Measurements from ENCODE around the gene MORN2.

Gene MORN2

GRCh38 chr2:38889045-38889444 lies 13.3 kb downstream of the MORN2 start:
- Histone ChIP-seq H3F3A (ENCODE audit: insufficient read depth, low read length) (no peaks in the 10 kb centered on the region), H3K9me3 (replicated peaks; ENCODE audit: insufficient read depth, low read length) (no peaks in the 10 kb centered on the region), H2AFZ (ENCODE audit: low read length) (no peak overlapping the region), H3K27ac (ENCODE audit: low read length) (no peak overlapping the region), H3K4me1 (ENCODE audit: low read length) (no peaks in the 10 kb centered on the region), H3K9ac (ENCODE audit: low read length) (no peak overlapping the region), H4K20me1 (ENCODE audit: insufficient read depth, low read length) (no peaks in the 10 kb centered on the region), H3K79me2 (ENCODE audit: low read length) (no peaks in the 10 kb centered on the region), H3K4me2 (ENCODE audit: low read depth, low read length) (no peak overlapping the region), H3K36me3 (replicated peaks; ENCODE audit: insufficient read depth, low read length) (no peaks in the 10 kb centered on the region), H3K27me3 (replicated peaks; ENCODE audit: insufficient read depth, low read length) (no peaks in the 10 kb centered on the region), H3K9me2 (replicated peaks; ENCODE audit: insufficient read depth, low read length) (no peaks in the 10 kb centered on the region), H3K4me3 (ENCODE audit: low read length) (no peak overlapping the region)
- no peak for DNase-seq
- TF ChIP-seq, protein P1, sequence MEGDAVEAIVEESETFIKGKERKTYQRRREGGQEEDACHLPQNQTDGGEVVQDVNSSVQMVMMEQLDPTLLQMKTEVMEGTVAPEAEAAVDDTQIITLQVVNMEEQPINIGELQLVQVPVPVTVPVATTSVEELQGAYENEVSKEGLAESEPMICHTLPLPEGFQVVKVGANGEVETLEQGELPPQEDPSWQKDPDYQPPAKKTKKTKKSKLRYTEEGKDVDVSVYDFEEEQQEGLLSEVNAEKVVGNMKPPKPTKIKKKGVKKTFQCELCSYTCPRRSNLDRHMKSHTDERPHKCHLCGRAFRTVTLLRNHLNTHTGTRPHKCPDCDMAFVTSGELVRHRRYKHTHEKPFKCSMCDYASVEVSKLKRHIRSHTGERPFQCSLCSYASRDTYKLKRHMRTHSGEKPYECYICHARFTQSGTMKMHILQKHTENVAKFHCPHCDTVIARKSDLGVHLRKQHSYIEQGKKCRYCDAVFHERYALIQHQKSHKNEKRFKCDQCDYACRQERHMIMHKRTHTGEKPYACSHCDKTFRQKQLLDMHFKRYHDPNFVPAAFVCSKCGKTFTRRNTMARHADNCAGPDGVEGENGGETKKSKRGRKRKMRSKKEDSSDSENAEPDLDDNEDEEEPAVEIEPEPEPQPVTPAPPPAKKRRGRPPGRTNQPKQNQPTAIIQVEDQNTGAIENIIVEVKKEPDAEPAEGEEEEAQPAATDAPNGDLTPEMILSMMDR (IDR thresholded peaks at IDR 0.05; ENCODE audit: low read length) = no peak
- TF ChIP-seq EZH2 (optimal IDR thresholded peaks at IDR 0.05; ENCODE audit: low read depth, low read length) (no peak), EZH2phosphoT487 (IDR thresholded peaks at IDR 0.05; ENCODE audit: low read length) (no peak)

DNA sequence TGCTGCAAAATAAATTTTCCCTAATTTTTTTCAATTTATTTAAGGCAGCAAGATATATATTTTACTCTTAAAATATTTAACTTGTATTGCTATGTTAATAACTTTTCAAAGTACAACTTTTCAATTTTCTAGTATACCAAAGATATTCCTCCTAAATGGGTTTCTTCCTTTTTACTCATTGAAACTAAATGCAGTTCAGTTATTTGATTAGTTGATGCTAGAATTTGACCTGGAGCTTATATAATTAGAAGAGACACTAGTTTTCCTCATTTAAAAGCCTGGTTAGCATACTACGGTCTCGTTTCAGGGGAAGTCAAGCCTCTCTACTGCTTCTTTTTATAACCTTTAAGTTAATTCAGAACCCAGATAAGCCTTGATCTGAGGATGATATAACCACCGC lies 13.8 kb downstream of the MORN2 start, which contains the start of gene ARHGEF33:
Gene ARHGEF33, plus strand, starts transcription at position 301 of the 400 bp plus-strand sequence. CDS start 29,573 bp downstream, outside the sequence.
- Histone ChIP-seq H3K27me3 (replicated peaks; ENCODE audit: insufficient read depth, low read length) (no peaks in the 10 kb centered on the region), H4K20me1 (ENCODE audit: insufficient read depth, low read length) (no peaks in the 10 kb centered on the region), H3K79me2 (ENCODE audit: low read length) (no peaks in the 10 kb centered on the region), H3F3A (ENCODE audit: insufficient read depth, low read length) (no peaks in the 10 kb centered on the region), H2AFZ (ENCODE audit: low read length) (no peak within 1 kb of the TSS), H3K4me1 (ENCODE audit: low read length) (no peaks in the 10 kb centered on the region), H3K4me3 (ENCODE audit: low read length) (no peak within 1 kb of the TSS), H3K9me2 (replicated peaks; ENCODE audit: insufficient read depth, low read length) (no peaks in the 10 kb centered on the region), H3K9me3 (replicated peaks; ENCODE audit: insufficient read depth, low read length) (no peaks in the 10 kb centered on the region), H3K4me2 (ENCODE audit: low read depth, low read length) (no peak within 1 kb of the TSS), H3K9ac (ENCODE audit: low read length) (no peak within 1 kb of the TSS), H3K27ac (ENCODE audit: low read length) (no peak within 1 kb of the TSS), H3K36me3 (replicated peaks; ENCODE audit: insufficient read depth, low read length) (no peaks in the 10 kb centered on the region)
- TF ChIP-seq EZH2phosphoT487 (IDR thresholded peaks at IDR 0.05; ENCODE audit: low read length) (no peak), EZH2 (optimal IDR thresholded peaks at IDR 0.05; ENCODE audit: low read depth, low read length) (no peak)
- TF ChIP-seq, protein P1 (IDR thresholded peaks at IDR 0.05; ENCODE audit: low read length) = no peak
- DNase-seq = no peak

- Histone ChIP-seq H3K4me1 (ENCODE audit: low read length) (no peaks in the 10 kb centered on the region), H3K27ac (ENCODE audit: low read length) (no peak overlapping the region), H3K4me2 (ENCODE audit: low read depth, low read length) (no peak overlapping the region), H3K9me3 (replicated peaks; ENCODE audit: insufficient read depth, low read length) (no peaks in the 10 kb centered on the region), H3F3A (ENCODE audit: insufficient read depth, low read length) (no peaks in the 10 kb centered on the region), H3K4me3 (ENCODE audit: low read length) (no peak overlapping the region), H3K79me2 (ENCODE audit: low read length) (no peaks in the 10 kb centered on the region), H3K9me2 (replicated peaks; ENCODE audit: insufficient read depth, low read length) (no peaks in the 10 kb centered on the region), H3K27me3 (replicated peaks; ENCODE audit: insufficient read depth, low read length) (no peaks in the 10 kb centered on the region), H3K36me3 (replicated peaks; ENCODE audit: insufficient read depth, low read length) (no peaks in the 10 kb centered on the region), H2AFZ (ENCODE audit: low read length) (no peak overlapping the region), H4K20me1 (ENCODE audit: insufficient read depth, low read length) (no peaks in the 10 kb centered on the region), H3K9ac (ENCODE audit: low read length) (no peak overlapping the region)
- TF ChIP-seq, protein P1 (IDR thresholded peaks at IDR 0.05; ENCODE audit: low read length) = no peak
- TF ChIP-seq EZH2phosphoT487 (IDR thresholded peaks at IDR 0.05; ENCODE audit: low read length) = no peak
- no peak for TF ChIP-seq EZH2 (optimal IDR thresholded peaks at IDR 0.05; ENCODE audit: low read depth, low read length)
- no peak for DNase-seq
These were observed 17.0 kb downstream of the MORN2 start for GRCh38 chr2:38892819-38893218.
